Astrocyte of the spinal cord (primary cell): Measurements from ENCODE around the gene CA7.
A peak's percentile ranks its signal among the peaks of the same experiment; 100 is the strongest.
"Not testable (repeated sequence)": the region's sequence is repeated elsewhere in the genome, so short reads cannot be mapped to it uniquely, and the experiment has no call there.

Experiments used
- DNase-seq: peaks from one replicate; pipeline ENCODE4 v3.0.0; 2011; ENCODE audit warnings: low read depth, low spot score
- H3K4me3 ChIP-seq: 2 replicates; pipeline ENCODE4 v1.5.1; 2011; ENCODE audit warnings: low read depth, mild to moderate bottlenecking, low read length, moderate library complexity
- in situ Hi-C: cut with HindIII; loops from 2 replicates; pipeline ENCODE4 v1.10.0; 2017; ENCODE audit warnings: low sequenced_read_pairs
- TF ChIP-seq, protein P1 (sequence below): IDR thresholded peaks from 2 replicates; pipeline ENCODE4 v1.5.1; 2012; ENCODE audit warnings: low read depth, mild to moderate bottlenecking, low read length, inconsistent platforms

Gene CA7

DNA sequence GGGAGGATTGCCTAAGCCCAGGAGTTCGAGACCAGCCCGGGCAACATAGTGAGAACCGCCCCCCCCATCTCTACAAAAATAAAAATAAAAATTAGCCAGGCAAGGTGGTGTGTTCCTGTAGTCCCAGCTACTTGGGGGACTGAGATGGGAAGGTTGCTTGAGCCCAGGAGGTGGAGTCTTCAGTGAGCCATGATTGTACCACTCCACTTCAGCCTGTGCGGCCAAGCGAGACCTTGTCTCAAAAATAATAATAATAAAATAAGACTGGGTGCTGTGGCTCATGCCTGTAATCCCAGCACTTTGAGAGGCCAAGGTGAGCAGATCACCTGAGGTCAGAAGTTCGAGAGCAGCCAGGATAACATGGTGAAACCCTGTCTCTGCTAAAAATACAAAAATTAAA, 47.6 kb downstream of the CA7 start:
- in situ Hi-C loops, result no loop called here
- no peak overlapping the region for H3K4me3 ChIP-seq
- TF ChIP-seq, protein P1, sequence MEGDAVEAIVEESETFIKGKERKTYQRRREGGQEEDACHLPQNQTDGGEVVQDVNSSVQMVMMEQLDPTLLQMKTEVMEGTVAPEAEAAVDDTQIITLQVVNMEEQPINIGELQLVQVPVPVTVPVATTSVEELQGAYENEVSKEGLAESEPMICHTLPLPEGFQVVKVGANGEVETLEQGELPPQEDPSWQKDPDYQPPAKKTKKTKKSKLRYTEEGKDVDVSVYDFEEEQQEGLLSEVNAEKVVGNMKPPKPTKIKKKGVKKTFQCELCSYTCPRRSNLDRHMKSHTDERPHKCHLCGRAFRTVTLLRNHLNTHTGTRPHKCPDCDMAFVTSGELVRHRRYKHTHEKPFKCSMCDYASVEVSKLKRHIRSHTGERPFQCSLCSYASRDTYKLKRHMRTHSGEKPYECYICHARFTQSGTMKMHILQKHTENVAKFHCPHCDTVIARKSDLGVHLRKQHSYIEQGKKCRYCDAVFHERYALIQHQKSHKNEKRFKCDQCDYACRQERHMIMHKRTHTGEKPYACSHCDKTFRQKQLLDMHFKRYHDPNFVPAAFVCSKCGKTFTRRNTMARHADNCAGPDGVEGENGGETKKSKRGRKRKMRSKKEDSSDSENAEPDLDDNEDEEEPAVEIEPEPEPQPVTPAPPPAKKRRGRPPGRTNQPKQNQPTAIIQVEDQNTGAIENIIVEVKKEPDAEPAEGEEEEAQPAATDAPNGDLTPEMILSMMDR, result no peak
- DNase-seq, result no peak

DNA sequence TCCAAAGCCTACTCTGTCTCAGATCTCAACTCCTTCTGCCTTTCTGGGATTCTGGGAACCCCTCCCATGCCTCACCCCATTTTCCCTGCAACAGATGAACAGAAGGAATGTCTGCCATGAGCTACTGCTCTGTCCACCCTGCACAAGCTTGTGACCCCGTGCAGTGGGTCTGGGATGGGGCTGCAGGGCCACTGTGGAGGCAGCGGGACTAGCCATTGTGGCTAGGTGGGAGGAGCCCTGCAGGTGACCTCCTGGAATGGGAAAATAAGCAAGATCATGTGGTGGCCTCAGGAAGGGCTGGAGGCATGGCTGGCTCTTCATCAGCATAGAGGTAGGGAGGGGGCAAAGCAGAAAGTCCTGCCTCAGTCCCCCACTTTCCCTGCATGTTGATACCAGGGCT, 49.8 kb downstream of the CA7 start:
- TF ChIP-seq, protein P1, result no peak
- no peak for DNase-seq
- in situ Hi-C loops, result no loop called here
- no peak overlapping the region for H3K4me3 ChIP-seq

DNA sequence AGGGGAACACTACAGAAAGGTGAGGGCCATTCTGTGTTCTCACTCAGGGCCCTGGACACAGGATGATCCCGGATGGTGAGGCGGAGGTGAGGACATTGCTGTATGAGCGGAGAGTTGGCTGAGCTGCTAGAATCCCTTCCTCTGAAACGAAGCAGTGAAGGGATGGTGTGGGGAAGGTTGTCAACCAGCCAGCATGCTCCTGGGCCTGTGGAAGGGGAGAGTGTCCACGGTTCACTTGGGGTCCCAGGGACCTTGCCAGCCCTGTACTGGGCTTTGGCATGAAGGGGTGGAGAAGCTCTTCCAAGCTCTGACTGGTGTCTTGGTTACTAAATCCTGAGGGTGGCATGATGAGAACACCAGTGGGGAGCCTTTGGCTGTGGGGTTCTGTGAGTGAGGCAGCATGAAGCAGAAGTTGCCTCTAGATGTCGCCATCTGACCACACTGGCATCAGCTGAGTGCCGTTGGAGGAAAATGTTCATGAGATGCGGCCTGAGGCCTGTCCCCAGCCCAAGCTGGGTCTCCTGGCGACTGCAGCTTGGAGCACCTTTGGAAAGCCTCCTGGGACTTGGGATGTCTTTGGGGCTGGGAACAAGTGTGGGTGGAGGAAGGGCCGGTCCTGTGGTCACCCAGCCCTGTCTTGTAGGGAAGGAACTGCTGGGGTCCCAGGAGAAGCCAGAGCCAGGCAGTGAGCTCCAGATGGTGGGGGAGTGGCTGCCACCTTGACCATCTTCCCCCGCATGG, 50.9 kb downstream of the CA7 start:
- TF ChIP-seq, protein P1, result peak; percentile 89
- DNase-seq, result peak; percentile 64
- H3K4me3 ChIP-seq, result no peak overlapping the region
- in situ Hi-C loops, result no loop called here

DNA sequence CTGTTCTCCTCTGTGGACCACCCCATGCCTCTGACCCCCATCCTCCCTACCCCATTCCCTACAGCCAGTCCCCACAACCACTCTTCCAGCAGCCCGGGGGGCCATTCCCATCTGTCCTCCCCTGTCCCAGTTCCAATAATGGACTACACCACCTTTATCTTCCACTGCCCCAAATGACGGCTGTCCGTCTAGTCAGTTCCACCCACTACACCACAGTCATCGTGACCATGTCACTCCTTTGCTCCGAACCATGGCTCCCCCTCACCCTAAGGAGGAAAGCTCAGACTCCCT, 51.4 kb downstream of the CA7 start:
- TF ChIP-seq, protein P1, result no peak
- in situ Hi-C loops, result no loop called here

DNA sequence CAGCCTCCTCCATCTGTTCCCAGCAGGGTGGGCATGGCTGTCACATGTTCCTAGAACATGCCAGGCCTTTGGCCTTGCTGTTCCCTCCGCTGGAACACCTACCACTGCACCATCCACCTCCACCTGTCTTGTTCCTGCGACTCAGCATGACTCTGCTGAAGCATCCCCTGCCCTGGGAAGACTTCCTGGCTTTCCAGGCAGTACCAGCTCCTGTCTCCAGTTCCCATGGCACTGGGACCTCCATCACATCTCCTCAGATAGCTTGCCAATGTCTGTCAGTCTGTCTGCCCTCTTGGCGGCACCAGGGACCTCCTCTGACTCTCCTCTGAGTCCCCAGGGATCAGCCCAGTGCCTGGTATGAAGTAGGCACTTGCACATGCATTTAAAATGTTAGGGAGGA, 51.8 kb downstream of the CA7 start:
- in situ Hi-C loops, result no loop called here
- DNase-seq, result no peak
- TF ChIP-seq, protein P1, result no peak
- no peak overlapping the region for H3K4me3 ChIP-seq

More for the DNA sequence above, 51.4 kb downstream of the CA7 start:
- no peak for DNase-seq
- no peak overlapping the region for H3K4me3 ChIP-seq

DNA sequence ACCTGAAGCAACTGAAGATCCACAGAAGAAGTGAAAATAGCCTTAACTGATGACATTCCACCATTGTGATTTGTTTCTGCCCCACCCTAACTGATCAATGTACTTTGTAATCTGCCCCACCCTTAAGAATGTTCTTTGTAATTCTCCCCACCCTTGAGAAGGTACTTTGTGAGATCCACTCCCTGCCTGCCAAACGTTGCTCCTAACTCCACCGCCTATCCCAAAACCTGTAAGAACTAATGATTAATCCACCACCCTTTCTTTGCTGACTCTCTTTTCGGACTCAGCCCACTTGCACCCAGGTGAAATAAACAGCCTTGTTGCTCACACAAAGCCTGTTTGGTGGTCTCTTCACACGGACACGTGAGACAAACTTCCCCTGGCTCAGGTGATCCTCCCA, 52.5 kb downstream of the CA7 start:
- H3K4me3 ChIP-seq, in situ Hi-C loops, DNase-seq: not testable (repeated sequence)

DNA sequence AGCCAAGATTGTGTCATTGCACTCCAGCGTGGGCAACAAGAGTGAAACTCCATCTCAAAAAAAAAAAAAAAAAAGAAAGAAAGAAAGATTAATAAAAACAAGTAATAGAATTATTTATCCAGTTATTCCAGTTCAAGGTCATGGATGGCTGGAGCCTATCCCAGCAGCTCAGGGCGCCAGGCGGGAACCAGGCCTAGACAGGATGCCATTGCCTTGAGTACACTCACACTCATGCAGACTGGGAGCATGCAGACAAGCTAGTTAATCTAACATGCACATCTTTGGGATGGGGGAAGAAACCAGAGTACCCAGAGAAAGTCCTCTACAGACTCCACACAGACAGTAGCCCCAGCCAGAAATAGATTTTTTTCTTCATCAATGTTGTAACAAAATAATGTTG, 54.0 kb downstream of the CA7 start:
- peak; percentile 22 for DNase-seq
- in situ Hi-C loops, result no loop called here
- TF ChIP-seq, protein P1, result no peak
- H3K4me3 ChIP-seq, result no peak overlapping the region
